HG02852 (cell line): ENCODE results near the gene DNMT3L.
"Not testable (repeated sequence)": the region's sequence is repeated elsewhere in the genome, so short reads cannot be mapped to it uniquely, and the experiment has no call there.

Source experiments
- ATAC-seq: cut with Tn5 transposase; IDR thresholded peaks from one replicate; pipeline ENCODE4 v1.9.1; 2021; ENCODE audit warnings: mild to moderate bottlenecking, moderate library complexity; ENCODE audit not compliant: unreplicated experiment

The DNMT3L gene

GRCh38 chr21:44261675-44262295 is at the start of gene DNMT3L:
TSS of gene DNMT3L (minus strand) at chr21:44261897. CDS start at chr21:44261259, 638 bp downstream.
- no peak for ATAC-seq

GRCh38 chr21:44310628-44311507 is 49.2 kb upstream of the DNMT3L start:
- no peak for ATAC-seq

GRCh38 chr21:44306936-44307704 is 45.4 kb upstream of the DNMT3L start:
- ATAC-seq = no peak

- no peak for ATAC-seq
Measured at GRCh38 chr21:44305691-44306090, 44.0 kb upstream of the DNMT3L start.

- ATAC-seq = no peak
Measured at GRCh38 chr21:44304877-44305293, 43.2 kb upstream of the DNMT3L start.

- ATAC-seq = no peak
Measured at GRCh38 chr21:44304011-44304616, 42.4 kb upstream of the DNMT3L start.

GRCh38 chr21:44303490-44303981 is 41.8 kb upstream of the DNMT3L start:
- no peak for ATAC-seq

GRCh38 chr21:44302573-44303401 is 41.1 kb upstream of the DNMT3L start:
- not testable (repeated sequence) for ATAC-seq

- no peak for ATAC-seq
Measured at GRCh38 chr21:44301961-44302406, 40.3 kb upstream of the DNMT3L start.

- ATAC-seq = no peak
Measured at GRCh38 chr21:44301141-44301540, 39.4 kb upstream of the DNMT3L start.

GRCh38 chr21:44300262-44300959 is 38.7 kb upstream of the DNMT3L start:
- peak; percentile 36 for ATAC-seq

- ATAC-seq = peak; percentile 55
Measured at GRCh38 chr21:44299458-44300261, 38.0 kb upstream of the DNMT3L start, which contains the start of gene PFKL. TSS of gene PFKL (plus strand) at chr21:44300053. CDS start at chr21:44300106, 53 bp downstream.

- ATAC-seq = no peak
Measured at GRCh38 chr21:44299085-44299457, 37.4 kb upstream of the DNMT3L start.

- ATAC-seq = no peak
Measured at GRCh38 chr21:44298301-44298700, 36.6 kb upstream of the DNMT3L start.

- no peak for ATAC-seq
Measured at GRCh38 chr21:44297525-44298290, 36.0 kb upstream of the DNMT3L start.

- no peak for ATAC-seq
Measured at GRCh38 chr21:44296916-44297315, 35.2 kb upstream of the DNMT3L start.

- ATAC-seq = no peak
Measured at GRCh38 chr21:44296103-44296519, 34.4 kb upstream of the DNMT3L start.

- no peak for ATAC-seq
Measured at GRCh38 chr21:44295646-44296045, 33.9 kb upstream of the DNMT3L start.
